ENCODE results near the gene SCAF4. TPM values are rescaled to one million over a fixed set of nuclear protein-coding genes. Genes with fewer than 3 reads are reported as not detected.
"Not testable (repeated sequence)": the region's sequence is repeated elsewhere in the genome, so short reads cannot be mapped to it uniquely, and the experiment has no call there.

Gene SCAF4
- total and polyA plus RNA-seq, 8 donors: 8.2 to 15.1 (median 10.5) TPM

DNA sequence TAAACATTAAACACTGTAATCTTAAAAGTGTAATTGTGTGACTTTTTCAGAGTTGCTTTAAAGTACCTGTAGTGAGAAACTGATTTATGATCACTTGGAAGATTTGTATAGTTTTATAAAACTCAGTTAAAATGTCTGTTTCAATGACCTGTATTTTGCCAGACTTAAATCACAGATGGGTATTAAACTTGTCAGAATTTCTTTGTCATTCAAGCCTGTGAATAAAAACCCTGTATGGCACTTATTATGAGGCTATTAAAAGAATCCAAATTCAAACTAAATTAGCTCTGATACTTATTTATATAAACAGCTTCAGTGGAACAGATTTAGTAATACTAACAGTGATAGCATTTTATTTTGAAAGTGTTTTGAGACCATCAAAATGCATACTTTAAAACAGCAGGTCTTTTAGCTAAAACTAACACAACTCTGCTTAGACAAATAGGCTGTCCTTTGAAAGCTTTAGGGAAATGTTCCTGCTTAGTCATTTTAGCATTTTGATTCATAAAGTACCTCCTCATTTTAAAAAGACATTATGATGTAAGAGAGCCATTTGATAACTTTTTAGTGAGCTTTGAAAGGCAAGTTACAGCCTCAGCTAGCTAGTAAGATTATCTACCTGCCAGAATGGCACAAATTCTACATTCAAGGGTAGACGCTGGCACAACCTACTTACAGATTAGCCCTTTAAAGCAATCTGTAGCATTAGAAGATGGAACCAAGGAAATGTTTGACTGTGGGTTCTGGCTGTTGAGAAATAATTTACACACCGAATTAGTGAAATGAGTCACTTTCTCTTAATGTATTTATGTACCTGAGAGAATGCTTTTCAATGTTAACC, 63.0 kb downstream of the SCAF4 start:
- ATAC-seq (no peak), FAIRE-seq (no peak), DNase-seq (no peak)
- intact Hi-C loops (cut with DNase I): no loop called here
- H3K4me3 ChIP-seq: no peak overlapping the region
- peaks cover 0 to 10% (median 6%) of the 10 kb centered on the region in 3 donors for H3K36me3 ChIP-seq
- no peaks in the 10 kb centered on the region for H3K27me3 ChIP-seq
- WGBS, 2 donors: 79 to 88% methylated on average over 2 of the region's 2 CpGs
- H3K27ac ChIP-seq: no peak overlapping the region
- H3K9me3 ChIP-seq: no peaks in the 10 kb centered on the region
- no peaks in the 10 kb centered on the region for H3K4me1 ChIP-seq
- TF ChIP-seq, protein P1, sequence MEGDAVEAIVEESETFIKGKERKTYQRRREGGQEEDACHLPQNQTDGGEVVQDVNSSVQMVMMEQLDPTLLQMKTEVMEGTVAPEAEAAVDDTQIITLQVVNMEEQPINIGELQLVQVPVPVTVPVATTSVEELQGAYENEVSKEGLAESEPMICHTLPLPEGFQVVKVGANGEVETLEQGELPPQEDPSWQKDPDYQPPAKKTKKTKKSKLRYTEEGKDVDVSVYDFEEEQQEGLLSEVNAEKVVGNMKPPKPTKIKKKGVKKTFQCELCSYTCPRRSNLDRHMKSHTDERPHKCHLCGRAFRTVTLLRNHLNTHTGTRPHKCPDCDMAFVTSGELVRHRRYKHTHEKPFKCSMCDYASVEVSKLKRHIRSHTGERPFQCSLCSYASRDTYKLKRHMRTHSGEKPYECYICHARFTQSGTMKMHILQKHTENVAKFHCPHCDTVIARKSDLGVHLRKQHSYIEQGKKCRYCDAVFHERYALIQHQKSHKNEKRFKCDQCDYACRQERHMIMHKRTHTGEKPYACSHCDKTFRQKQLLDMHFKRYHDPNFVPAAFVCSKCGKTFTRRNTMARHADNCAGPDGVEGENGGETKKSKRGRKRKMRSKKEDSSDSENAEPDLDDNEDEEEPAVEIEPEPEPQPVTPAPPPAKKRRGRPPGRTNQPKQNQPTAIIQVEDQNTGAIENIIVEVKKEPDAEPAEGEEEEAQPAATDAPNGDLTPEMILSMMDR (IDR thresholded peaks at IDR 0.05): no peak

DNA sequence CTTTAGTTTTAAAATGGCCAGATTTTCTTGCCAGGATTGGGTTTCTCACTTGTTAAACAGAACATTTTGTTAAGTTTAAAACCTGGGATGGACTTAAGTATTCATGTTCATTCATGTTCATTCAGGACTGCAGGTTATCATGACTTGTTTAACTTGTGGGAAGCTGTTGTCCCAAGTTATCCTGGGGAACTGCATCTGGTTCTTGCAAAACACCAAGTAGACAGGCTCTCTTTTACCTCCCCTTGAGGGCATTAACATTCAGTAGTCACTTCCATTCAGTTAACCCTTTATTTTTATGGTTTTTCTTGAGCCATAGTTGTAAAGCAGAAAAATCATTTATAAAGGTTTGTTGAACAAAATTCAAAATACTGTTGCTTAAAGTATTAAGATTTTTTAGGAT, 64.3 kb downstream of the SCAF4 start:
- DNase-seq: no peak

DNA sequence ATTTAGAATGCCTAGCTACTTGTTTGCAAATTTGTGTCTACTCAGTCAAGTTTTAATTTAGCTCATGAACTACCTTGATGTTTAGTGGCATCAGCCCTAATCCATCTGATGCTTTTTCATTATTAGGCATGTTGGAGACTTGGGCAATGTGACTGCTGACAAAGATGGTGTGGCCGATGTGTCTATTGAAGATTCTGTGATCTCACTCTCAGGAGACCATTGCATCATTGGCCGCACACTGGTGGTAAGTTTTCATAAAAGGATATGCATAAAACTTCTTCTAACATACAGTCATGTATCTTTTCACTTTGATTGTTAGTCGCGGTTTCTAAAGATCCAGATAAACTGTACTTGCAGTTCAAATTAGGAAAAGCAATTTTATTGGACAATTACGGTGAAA, 64.8 kb downstream of the SCAF4 start:
- intact Hi-C loops (cut with DNase I): no loop called here
- FAIRE-seq: no peak
- no peak for DNase-seq
- Histone ChIP-seq H3K27me3 (no peaks in the 10 kb centered on the region), H3K9me3 (no peaks in the 10 kb centered on the region), H3K27ac (no peak overlapping the region), H3K36me3 (peaks cover 0 to 10% (median 6%) of the 10 kb centered on the region in 3 donors), H3K4me1 (no peaks in the 10 kb centered on the region), H3K4me3 (no peak overlapping the region)
- WGBS, 2 donors: 89 to 91% methylated on average over 5 of the region's 5 CpGs
- TF ChIP-seq, protein P1 (IDR thresholded peaks at IDR 0.05): no peak
- ATAC-seq: no peak

More for the DNA sequence above, 64.3 kb downstream of the SCAF4 start:
- ATAC-seq (no peak), FAIRE-seq (no peak)
- intact Hi-C loops (cut with DNase I): no loop called here
- Histone ChIP-seq H3K4me1 (no peaks in the 10 kb centered on the region), H3K27ac (no peak overlapping the region), H3K9me3 (no peaks in the 10 kb centered on the region), H3K4me3 (no peak overlapping the region), H3K36me3 (peaks cover 0 to 10% (median 6%) of the 10 kb centered on the region in 3 donors), H3K27me3 (no peaks in the 10 kb centered on the region)
- TF ChIP-seq, protein P1 (IDR thresholded peaks at IDR 0.05): no peak

DNA sequence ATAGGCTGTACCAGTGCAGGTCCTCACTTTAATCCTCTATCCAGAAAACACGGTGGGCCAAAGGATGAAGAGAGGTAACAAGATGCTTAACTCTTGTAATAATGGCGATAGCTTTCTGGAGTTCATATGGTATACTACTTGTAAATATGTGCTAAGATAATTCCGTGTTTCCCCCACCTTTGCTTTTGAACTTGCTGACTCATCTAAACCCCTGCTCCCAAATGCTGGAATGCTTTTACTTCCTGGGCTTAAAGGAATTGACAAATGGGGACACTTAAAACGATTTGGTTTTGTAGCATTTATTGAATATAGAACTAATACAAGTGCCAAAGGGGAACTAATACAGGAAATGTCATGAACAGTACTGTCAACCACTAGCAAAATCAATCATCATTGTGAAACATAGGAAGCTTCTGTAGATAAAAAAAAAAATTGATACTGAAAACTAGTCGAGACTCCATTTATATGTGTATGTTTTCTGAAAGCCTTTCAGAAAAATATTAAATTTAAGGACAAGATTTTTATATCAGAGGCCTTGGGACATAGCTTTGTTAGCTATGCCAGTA, 65.4 kb downstream of the SCAF4 start:
- DNase-seq (no peak), ATAC-seq (no peak), FAIRE-seq (no peak)
- TF ChIP-seq, protein P1 (IDR thresholded peaks at IDR 0.05): no peak
- Histone ChIP-seq H3K36me3 (peaks cover 0 to 10% (median 6%) of the 10 kb centered on the region in 3 donors), H3K9me3 (no peaks in the 10 kb centered on the region), H3K27ac (no peak overlapping the region), H3K4me3 (no peak overlapping the region), H3K27me3 (no peaks in the 10 kb centered on the region), H3K4me1 (no peaks in the 10 kb centered on the region)
- 65 to 69% methylated on average over 5 of the region's 5 CpGs for WGBS, 2 donors
- intact Hi-C loops (cut with DNase I): no loop called here

DNA sequence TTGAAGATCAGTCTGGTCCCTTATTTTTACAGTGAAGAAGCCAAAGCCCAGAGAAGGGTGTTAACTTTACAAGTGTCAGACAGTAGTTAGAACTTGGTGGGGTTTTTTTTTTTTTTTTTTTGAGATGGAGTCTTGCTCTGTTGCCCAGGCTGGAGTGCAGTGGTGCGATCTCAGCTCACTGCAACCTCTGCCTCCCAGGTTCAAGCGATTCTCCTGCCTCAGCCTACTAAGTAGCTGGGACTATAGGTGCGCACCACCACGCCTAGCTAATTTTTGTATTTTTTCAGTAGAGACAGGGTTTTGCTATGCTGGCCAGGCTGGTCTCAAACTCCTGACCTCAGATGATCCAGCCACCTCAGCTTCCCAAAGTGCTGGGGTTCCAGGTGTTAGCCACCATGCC, 66.0 kb downstream of the SCAF4 start:
- ATAC-seq; H3K4me3 ChIP-seq; FAIRE-seq; H3K27ac ChIP-seq; H3K9me3 ChIP-seq; H3K4me1 ChIP-seq; H3K27me3 ChIP-seq; DNase-seq; intact Hi-C loops (cut with DNase I): not testable (repeated sequence)
- WGBS, 2 donors: 94 to 95% methylated on average over 4 of the region's 4 CpGs
- peaks cover 0 to 10% (median 6%) of the 10 kb centered on the region in 3 donors for H3K36me3 ChIP-seq

All from pancreas (tissue), 10 donors.